BLaER1 treated with 17β-estradiol and CSF1 and Interleukin-3, amounts not matched to agents 10 nM and 100 nM (cell line): Measurements from ENCODE around the gene ATG4B.

ENCODE experiments used
- H3K27ac ChIP-seq, 11 experiments: shearing (Covaris generic); formaldehyde crosslinking; 2 replicates each; pipeline ENCODE4 v1.8.1; 2022
- H3K27me3 ChIP-seq, 11 experiments: shearing (Covaris generic); formaldehyde crosslinking; 2 replicates each; pipeline ENCODE4 v1.8.1; 2022
- H3K36me3 ChIP-seq, 11 experiments: shearing (Covaris generic); formaldehyde crosslinking; 2 replicates each; pipeline ENCODE4 v1.8.1; 2022
- H3K4me1 ChIP-seq, 10 experiments: shearing (Covaris generic); formaldehyde crosslinking; 2 replicates each; pipeline ENCODE4 v1.8.1; 2022
- H3K4me2 ChIP-seq, 11 experiments: shearing (Covaris generic); formaldehyde crosslinking; 2 replicates each; pipeline ENCODE4 v1.8.1; 2022
- H3K4me3 ChIP-seq, 10 experiments: shearing (Covaris generic); formaldehyde crosslinking; 2 replicates each; pipeline ENCODE4 v1.8.1; 2022
- H3K9ac ChIP-seq, 11 experiments: shearing (Covaris generic); formaldehyde crosslinking; 2 replicates each; pipeline ENCODE4 v1.8.1; 2022
- H3K9me3 ChIP-seq, 11 experiments: shearing (Covaris generic); formaldehyde crosslinking; replicated peaks in 1 of 11; 2 replicates each; pipeline ENCODE4 v1.8.1; 2022
- H4K20me1 ChIP-seq, 11 experiments: shearing (Covaris generic); formaldehyde crosslinking; 2 replicates each; pipeline ENCODE4 v1.8.1; 2022
- Cebpa-rat ChIP-seq, 11 experiments: shearing (Covaris generic); IDR thresholded peaks; 2 replicates each; pipeline ENCODE4 v1.8.1; 2022

Gene ATG4B

GRCh38 chr2:241598061-241598460 lies 39.4 kb upstream of the ATG4B start:
- Histone ChIP-seq H3K27me3 (no peaks in the 10 kb centered on the region), H4K20me1 (peaks cover 0 to 57% (median 14%) of the 10 kb centered on the region in 11 experiments; a peak in 15 of 22 replicates), H3K27ac (no peak overlapping the region), H3K4me1 (peaks cover 0 to 11% (median 4%) of the 10 kb centered on the region in 10 experiments; a peak in 8 of 20 replicates), H3K9ac (no peak overlapping the region), H3K36me3 (peaks cover 92 to 100% (median 96%) of the 10 kb centered on the region in 11 experiments), H3K4me3 (no peak overlapping the region), H3K4me2 (no peak overlapping the region), H3K9me3 (no peaks in the 10 kb centered on the region)
- no peak for TF ChIP-seq Cebpa-rat (IDR thresholded peaks at IDR 0.05)

GRCh38 chr2:241598487-241598886 lies 39.0 kb upstream of the ATG4B start:
- Histone ChIP-seq H3K4me3 (no peak overlapping the region), H3K4me2 (no peak overlapping the region), H3K27ac (no peak overlapping the region), H3K9ac (no peak overlapping the region), H3K36me3 (peaks cover 92 to 100% (median 95%) of the 10 kb centered on the region in 11 experiments), H3K9me3 (no peaks in the 10 kb centered on the region), H4K20me1 (peaks cover 0 to 55% (median 14%) of the 10 kb centered on the region in 11 experiments; a peak in 14 of 22 replicates), H3K4me1 (peaks cover 0 to 11% (median 4%) of the 10 kb centered on the region in 10 experiments; a peak in 8 of 20 replicates), H3K27me3 (no peaks in the 10 kb centered on the region)
- no peak for TF ChIP-seq Cebpa-rat (IDR thresholded peaks at IDR 0.05)

- H3K4me1 ChIP-seq, result peaks cover 0 to 11% (median 4%) of the 10 kb centered on the region in 10 experiments; a peak in 8 of 20 replicates
- H3K9ac ChIP-seq, result no peak overlapping the region
- peaks cover 0 to 50% (median 14%) of the 10 kb centered on the region in 11 experiments; a peak in 14 of 22 replicates for H4K20me1 ChIP-seq
- H3K27me3 ChIP-seq, result no peaks in the 10 kb centered on the region
- peaks cover 87 to 100% (median 95%) of the 10 kb centered on the region in 11 experiments for H3K36me3 ChIP-seq
- H3K4me2 ChIP-seq, result no peak overlapping the region
- H3K27ac ChIP-seq, result no peak overlapping the region
- no peak overlapping the region for H3K4me3 ChIP-seq
- H3K9me3 ChIP-seq, result no peaks in the 10 kb centered on the region
- no peak for TF ChIP-seq Cebpa-rat (IDR thresholded peaks at IDR 0.05)
Measured at GRCh38 chr2:241599615-241600014, 37.9 kb upstream of the ATG4B start.

GRCh38 chr2:241601841-241602240 lies 35.7 kb upstream of the ATG4B start:
- peaks cover 0 to 7% (median 0%) of the 10 kb centered on the region in 10 experiments; a peak in 2 of 20 replicates for H3K4me1 ChIP-seq
- H3K9ac ChIP-seq, result no peak overlapping the region
- H3K4me2 ChIP-seq, result no peak overlapping the region
- no peak for TF ChIP-seq Cebpa-rat (IDR thresholded peaks at IDR 0.05)
- H3K36me3 ChIP-seq, result peaks cover 88 to 100% (median 97%) of the 10 kb centered on the region in 11 experiments
- H3K27ac ChIP-seq, result no peak overlapping the region
- no peak overlapping the region for H3K4me3 ChIP-seq
- peaks cover 0 to 57% (median 14%) of the 10 kb centered on the region in 11 experiments; a peak in 16 of 22 replicates for H4K20me1 ChIP-seq
- H3K9me3 ChIP-seq, result no peaks in the 10 kb centered on the region
- no peaks in the 10 kb centered on the region for H3K27me3 ChIP-seq

GRCh38 chr2:241602720-241603119 lies 34.8 kb upstream of the ATG4B start:
- H3K4me1 ChIP-seq, result peaks cover 0 to 7% (median 0%) of the 10 kb centered on the region in 10 experiments; a peak in 2 of 20 replicates
- no peaks in the 10 kb centered on the region for H3K9me3 ChIP-seq
- no peak overlapping the region for H3K4me2 ChIP-seq
- H3K9ac ChIP-seq, result no peak overlapping the region
- H3K27ac ChIP-seq, result no peak overlapping the region
- no peak overlapping the region for H3K4me3 ChIP-seq
- H3K27me3 ChIP-seq, result no peaks in the 10 kb centered on the region
- H3K36me3 ChIP-seq, result peaks cover 87 to 100% (median 97%) of the 10 kb centered on the region in 11 experiments
- no peak for TF ChIP-seq Cebpa-rat (IDR thresholded peaks at IDR 0.05)
- peaks cover 0 to 59% (median 19%) of the 10 kb centered on the region in 11 experiments; a peak in 17 of 22 replicates for H4K20me1 ChIP-seq

GRCh38 chr2:241603686-241604085 lies 33.8 kb upstream of the ATG4B start:
- no peak for TF ChIP-seq Cebpa-rat (IDR thresholded peaks at IDR 0.05)
- Histone ChIP-seq H3K4me1 (peaks cover 3 to 4% (median 4%) of the 10 kb centered on the region in 10 experiments), H3K27ac (no peak overlapping the region), H3K9ac (no peak overlapping the region), H3K4me2 (no peak overlapping the region), H3K27me3 (no peaks in the 10 kb centered on the region), H3K9me3 (no peaks in the 10 kb centered on the region), H3K36me3 (peaks cover 87 to 100% (median 97%) of the 10 kb centered on the region in 11 experiments), H4K20me1 (peaks cover 5 to 59% (median 19%) of the 10 kb centered on the region in 11 experiments; a peak in 19 of 22 replicates), H3K4me3 (no peak overlapping the region)

- no peaks in the 10 kb centered on the region for H3K9me3 ChIP-seq
- no peak for TF ChIP-seq Cebpa-rat (IDR thresholded peaks at IDR 0.05)
Measured at GRCh38 chr2:241606186-241606585, 31.3 kb upstream of the ATG4B start.

GRCh38 chr2:241607162-241607885 lies 30.2 kb upstream of the ATG4B start:
- H3K4me1 ChIP-seq, result peaks cover 20 to 39% (median 31%) of the 10 kb centered on the region in 10 experiments
- peaks cover 13 to 65% (median 44%) of the 10 kb centered on the region in 11 experiments; a peak in 19 of 22 replicates for H4K20me1 ChIP-seq
- H3K4me2 ChIP-seq, result no peak overlapping the region
- H3K27me3 ChIP-seq, result no peaks in the 10 kb centered on the region
- H3K27ac ChIP-seq, result peak overlapping the region in 1 of 11 experiments; percentile 9; a peak in 2 of 22 replicates
- TF ChIP-seq Cebpa-rat (IDR thresholded peaks at IDR 0.05), result no peak
- no peak overlapping the region for H3K4me3 ChIP-seq
- H3K9me3 ChIP-seq, result no peaks in the 10 kb centered on the region
- H3K9ac ChIP-seq, result peak overlapping the region in 3 of 11 experiments; percentile 24 to 48 (median 35); a peak in 4 of 22 replicates
- H3K36me3 ChIP-seq, result peaks cover 54 to 76% (median 61%) of the 10 kb centered on the region in 11 experiments

More at GRCh38 chr2:241606186-241606585, 31.3 kb upstream of the ATG4B start:
- no peaks in the 10 kb centered on the region for H3K27me3 ChIP-seq
- H4K20me1 ChIP-seq, result peaks cover 13 to 62% (median 34%) of the 10 kb centered on the region in 11 experiments; a peak in 19 of 22 replicates
- H3K4me3 ChIP-seq, result no peak overlapping the region
- no peak overlapping the region for H3K4me2 ChIP-seq
- peaks cover 66 to 80% (median 73%) of the 10 kb centered on the region in 11 experiments for H3K36me3 ChIP-seq
- peaks cover 20 to 27% (median 26%) of the 10 kb centered on the region in 10 experiments for H3K4me1 ChIP-seq
- H3K27ac ChIP-seq, result no peak overlapping the region
- no peak overlapping the region for H3K9ac ChIP-seq

GRCh38 chr2:241608881-241609280 lies 28.6 kb upstream of the ATG4B start:
- Histone ChIP-seq H3K9me3 (no peaks in the 10 kb centered on the region), H3K36me3 (peaks cover 39 to 68% (median 49%) of the 10 kb centered on the region in 11 experiments), H4K20me1 (peaks cover 13 to 74% (median 51%) of the 10 kb centered on the region in 11 experiments; a peak in 19 of 22 replicates), H3K4me2 (peak overlapping the region; percentile 89 to 100 (median 98)), H3K9ac (peak overlapping the region; percentile 2 to 88 (median 84); a peak in 13 of 22 replicates), H3K4me3 (peak overlapping the region in 2 of 10 experiments; percentile 65 to 67; a peak in 2 of 20 replicates), H3K4me1 (peaks cover 27 to 54% (median 47%) of the 10 kb centered on the region in 10 experiments), H3K27ac (peak overlapping the region in 9 of 11 experiments; percentile 35 to 90 (median 82); a peak in 14 of 22 replicates), H3K27me3 (no peaks in the 10 kb centered on the region)
- no peak for TF ChIP-seq Cebpa-rat (IDR thresholded peaks at IDR 0.05)
